H1 (cell line): ENCODE data around the gene SPACA4. TPM values are rescaled to one million over a fixed set of nuclear protein-coding genes. Genes with fewer than 3 reads are reported as not detected.

Experiments used
- CTCF ChIA-PET: fragments of 300-600 bp; sonication (Branson Sonifier 250); formaldehyde crosslinking; loops from one replicate; lab custom pipeline; 2021; ENCODE audit not compliant: partially characterized antibody; lab: Charles Lee
- POLR2A ChIA-PET: fragments of 300-600 bp; sonication (Branson Sonifier 250); formaldehyde crosslinking; loops from one replicate; lab custom pipeline; 2021; ENCODE audit warnings: inconsistent platforms; ENCODE audit not compliant: partially characterized antibody; lab: Charles Lee
- DNase-seq, 2 experiments: peaks; one replicate each; pipeline versions ENCODE4 v3.0.0 to v3.0.0-alpha.2; 2010 to 2022; ENCODE audit warnings: low spot score in 2 of 2, low read depth in 1 of 2, mixed read lengths in 1 of 2
- FAIRE-seq: peaks from 2 replicates; lab custom pipeline; 2011; peaks lifted over from hg19 to GRCh38; lab: Jason Lieb, UNC
- H2AFZ ChIP-seq: 2 replicates; pipeline ENCODE4 v1.8.1; 2012; ENCODE audit warnings: low read length, inconsistent platforms
- H2AK5ac ChIP-seq: 2 replicates; pipeline ENCODE4 v1.6.1; 2013; ENCODE audit warnings: low read depth, low read length
- H2BK120ac ChIP-seq: replicated peaks from 2 replicates; pipeline ENCODE3; 2013; ENCODE audit warnings: low read depth, low read length, inconsistent platforms
- H2BK12ac ChIP-seq: 2 replicates; pipeline ENCODE4 v1.6.1; 2013; ENCODE audit warnings: low read depth, low read length
- H2BK15ac ChIP-seq: 2 replicates; pipeline ENCODE4 v1.6.1; 2013; ENCODE audit warnings: low read length
- H2BK20ac ChIP-seq: 2 replicates; pipeline ENCODE4 v1.6.1; 2013; ENCODE audit warnings: low read length
- H2BK5ac ChIP-seq: 2 replicates; pipeline ENCODE4 v1.6.1; 2013; ENCODE audit warnings: low read depth, low read length
- H3K14ac ChIP-seq: 2 replicates; pipeline ENCODE4 v1.6.1; 2013; ENCODE audit warnings: inconsistent platforms; ENCODE audit not compliant: insufficient read length
- H3K18ac ChIP-seq: 2 replicates; pipeline ENCODE4 v1.6.1; 2013; ENCODE audit warnings: low read length; ENCODE audit errors: extremely low read depth
- H3K23ac ChIP-seq: 2 replicates; pipeline ENCODE4 v1.6.1; 2013; ENCODE audit warnings: inconsistent platforms; ENCODE audit not compliant: insufficient read length
- H3K23me2 ChIP-seq: 2 replicates; pipeline ENCODE4 v1.6.1; 2013; ENCODE audit warnings: low read depth, low read length
- H3K27ac ChIP-seq: 2 replicates; pipeline ENCODE4 v1.6.1; 2011; ENCODE audit warnings: low read depth, low read length, inconsistent platforms
- H3K27me3 ChIP-seq, 4 experiments: replicated peaks in 1 of 4; 1 replicate in 1 of 4; 2 replicates in 3 of 4; pipeline versions ENCODE4 v1.6.1 to v1.8.1; 2011 to 2013; ENCODE audit warnings: low read length in 3 of 4, mild to moderate bottlenecking in 3 of 4, inconsistent platforms in 2 of 4, mixed read lengths in 2 of 4, moderate library complexity in 1 of 4; ENCODE audit not compliant: control insufficient read depth in 3 of 4, insufficient read depth in 3 of 4; ENCODE audit errors: extremely low read depth in 1 of 4
- H3K36me3 ChIP-seq, 4 experiments: 2 replicates each; pipeline versions ENCODE4 v1.6.1 to v1.8.1; 2011 to 2013; ENCODE audit warnings: mild to moderate bottlenecking in 4 of 4, low read length in 3 of 4, moderate library complexity in 2 of 4, control low read depth in 1 of 4, inconsistent platforms in 1 of 4; ENCODE audit not compliant: insufficient read depth in 4 of 4, control insufficient read depth in 2 of 4
- H3K4ac ChIP-seq: replicated peaks from 2 replicates; pipeline ENCODE3; 2013; ENCODE audit warnings: low read length, low read depth, mixed read lengths, inconsistent platforms; ENCODE audit not compliant: insufficient read length
- H3K4me1 ChIP-seq, 4 experiments: replicated peaks in 1 of 4; 1 replicate in 1 of 4; 2 replicates in 3 of 4; pipeline versions ENCODE4 v1.6.1 to v1.8.1; 2011 to 2013; ENCODE audit warnings: low read length in 3 of 4, inconsistent platforms in 2 of 4, mixed read lengths in 1 of 4; ENCODE audit not compliant: insufficient read depth in 4 of 4, control insufficient read depth in 3 of 4
- H3K4me2 ChIP-seq, 2 experiments: 2 replicates each; pipeline versions ENCODE4 v1.6.1 to v1.8.1; 2011 to 2013; ENCODE audit warnings: low read depth in 2 of 2, low read length in 2 of 2, control low read depth in 1 of 2, inconsistent platforms in 1 of 2, mild to moderate bottlenecking in 1 of 2; ENCODE audit not compliant: insufficient read depth in 1 of 2
- H3K4me3 ChIP-seq, 4 experiments: fragments of 200-600, 300-600 bp in 1 of 4; sonication (generic), shearing (Covaris generic), sonication (Bioruptor Twin) in 1 of 4; 2 replicates each; pipeline versions ENCODE4 v1.5.1 to v1.8.1; 2011 to 2016; ENCODE audit warnings: low read length in 4 of 4, low read depth in 3 of 4, control low read depth in 2 of 4, inconsistent platforms in 2 of 4, mild to moderate bottlenecking in 2 of 4, mixed read lengths in 1 of 4, moderate library complexity in 1 of 4; ENCODE audit not compliant: insufficient read depth in 2 of 4; ENCODE audit errors: extremely low read depth in 1 of 4
- H3K56ac ChIP-seq: replicated peaks from 2 replicates; pipeline ENCODE3; 2013; ENCODE audit warnings: low read depth, mild to moderate bottlenecking, mixed read lengths, low read length, inconsistent platforms; ENCODE audit not compliant: insufficient read length
- H3K79me1 ChIP-seq: 2 replicates; pipeline ENCODE4 v1.6.1; 2013; ENCODE audit warnings: low read depth, low read length, control low read depth
- H3K79me2 ChIP-seq, 2 experiments: 2 replicates each; pipeline versions ENCODE4 v1.6.1 to v1.8.1; 2012 to 2013; ENCODE audit warnings: low read length in 2 of 2, mild to moderate bottlenecking in 2 of 2, inconsistent platforms in 1 of 2; ENCODE audit not compliant: insufficient read depth in 2 of 2, control insufficient read depth in 1 of 2
- H3K9ac ChIP-seq, 4 experiments: replicated peaks in 1 of 4; 1 replicate in 1 of 4; 2 replicates in 3 of 4; pipeline versions ENCODE4 v1.6.1 to v1.8.1; 2011 to 2013; ENCODE audit warnings: low read depth in 3 of 4, low read length in 3 of 4, control low read depth in 2 of 4, mild to moderate bottlenecking in 2 of 4, moderate library complexity in 2 of 4, inconsistent platforms in 1 of 4; ENCODE audit errors: extremely low read depth in 1 of 4
- H3K9me3 ChIP-seq, 2 experiments: 2 replicates each; pipeline versions ENCODE4 v1.6.1 to v1.8.1; 2012 to 2013; ENCODE audit warnings: mild to moderate bottlenecking in 2 of 2, moderate library complexity in 2 of 2, control low read depth in 1 of 2, inconsistent platforms in 1 of 2, low read depth in 1 of 2, low read length in 1 of 2, mixed read lengths in 1 of 2; ENCODE audit not compliant: insufficient read depth in 2 of 2
- H4K20me1 ChIP-seq, 2 experiments: replicated peaks in 1 of 2; 2 replicates each; pipeline versions ENCODE3 to v1.8.1; 2011 to 2013; ENCODE audit warnings: inconsistent platforms in 2 of 2, low read length in 2 of 2, mild to moderate bottlenecking in 1 of 2; ENCODE audit not compliant: insufficient read depth in 2 of 2, control insufficient read depth in 1 of 2
- H4K5ac ChIP-seq: 2 replicates; pipeline ENCODE4 v1.6.1; 2013; ENCODE audit warnings: low read length, low read depth, mixed read lengths, inconsistent platforms; ENCODE audit not compliant: insufficient read length
- H4K8ac ChIP-seq: 2 replicates; pipeline ENCODE4 v1.8.0; 2013; ENCODE audit warnings: mild to moderate bottlenecking, moderate library complexity, low read length, inconsistent platforms; ENCODE audit not compliant: insufficient read depth; ENCODE audit errors: extremely low read depth
- H4K91ac ChIP-seq: replicated peaks from 2 replicates; pipeline ENCODE3; 2013; ENCODE audit warnings: low read length, mixed read lengths, inconsistent platforms; ENCODE audit not compliant: insufficient read length
- KDM1A ChIP-seq: fragments of 200-600, 300-600 bp; sonication (generic); IDR thresholded peaks from 2 replicates; pipeline ENCODE4 v1.7.1; 2016; ENCODE audit warnings: mild to moderate bottlenecking, low read length, borderline replicate concordance
- KDM4A ChIP-seq: IDR thresholded peaks from one replicate; pipeline ENCODE4 v1.7.1; 2012; ENCODE audit warnings: low read depth, mild to moderate bottlenecking, moderate library complexity, low read length, inconsistent platforms; ENCODE audit not compliant: severe bottlenecking
- WGBS, 2 experiments: shearing (Covaris generic) in 1 of 2; methylation state at CpG; one replicate each; pipeline versions ENCODE4 v1.1.6 to v1.1.7; 2013 to 2015; ENCODE audit warnings: low lambda C conversion rate in 2 of 2, mixed read lengths in 2 of 2, inconsistent platforms in 1 of 2, low coverage in 1 of 2, missing lambda C conversion rate in 1 of 2; ENCODE audit not compliant: insufficient replicate concordance in 2 of 2, insufficient coverage in 1 of 2, insufficient read length in 1 of 2; ENCODE audit errors: extremely low coverage in 1 of 2, missing lambda C conversion rate in 1 of 2; 5-methylcytosine and 5-hydroxymethylcytosine counted together
- polyA plus RNA-seq, 7 experiments: library from polyadenylated mRNA; depleted of rRNA in 3 of 7; stranded (reverse) in 5 of 7; unstranded in 2 of 7; fragments of >200 nt in 5 of 7; fragments of 200-250 nt in 2 of 7; gene quantifications; 1 replicate in 5 of 7; 2 replicates in 1 of 7; 4 replicates in 1 of 7; pipeline versions ENCODE4 v1.2.1 to v1.2.3, GENCODE V29; 2011 to 2013; ENCODE audit warnings: missing spikeins in 2 of 7, mixed read lengths in 2 of 7
- total RNA-seq: library from RNA; stranded (reverse); fragmentation: NEBNext Ultra II Directional; extraction: Animal tissue kit (Norgen Biotek cat#: 25700); gene quantifications from 2 replicates; pipeline ENCODE4 v1.2.1, GENCODE V29; 2021

The SPACA4 gene
- total and polyA plus RNA-seq, 2 of the 8 experiments (the other 6 are each of a cell fraction or from before 2014, with no cell fraction given), result not detected

DNA sequence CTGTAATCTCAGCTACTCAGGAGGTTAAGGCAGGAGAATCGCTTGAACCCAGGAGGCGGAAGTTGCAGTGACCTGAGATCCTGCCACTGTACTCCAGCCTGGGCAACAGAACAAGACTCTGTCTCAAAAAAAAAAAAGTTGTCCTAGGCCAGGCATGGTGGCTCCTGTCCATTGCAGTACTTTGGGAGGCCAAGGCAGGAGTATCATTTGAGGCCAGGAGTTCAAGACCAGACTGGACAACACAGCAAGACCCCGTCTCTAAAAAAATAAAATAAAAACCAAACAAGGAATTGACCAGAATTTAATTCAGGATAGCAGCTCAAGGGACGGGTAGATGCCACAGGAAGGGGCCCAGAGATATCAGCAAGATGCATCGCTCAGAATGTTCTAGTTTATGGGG, 49.7 kb upstream of the SPACA4 start:
- no peak overlapping the region for H3K4ac ChIP-seq
- no peak overlapping the region for H2BK12ac ChIP-seq
- DNase-seq (no peak), FAIRE-seq (no peak)
- no peak overlapping the region for H3K18ac ChIP-seq
- no peak overlapping the region for H2AFZ ChIP-seq
- H3K79me2 ChIP-seq, result no peaks in the 10 kb centered on the region
- no peaks in the 10 kb centered on the region for H4K20me1 ChIP-seq
- H3K56ac ChIP-seq, result no peak overlapping the region
- H3K23ac ChIP-seq, result no peak overlapping the region
- H2AK5ac ChIP-seq, result no peak overlapping the region
- no peak overlapping the region for H2BK120ac ChIP-seq
- H3K36me3 ChIP-seq, result no peaks in the 10 kb centered on the region
- H3K27ac ChIP-seq, result no peak overlapping the region
- H3K23me2 ChIP-seq, result no peaks in the 10 kb centered on the region
- no peak overlapping the region for H3K4me2 ChIP-seq
- peak; percentile 59; the same call in 1 of the 2 replicates for TF ChIP-seq KDM1A
- no peak for TF ChIP-seq KDM4A
- H3K79me1 ChIP-seq, result no peaks in the 10 kb centered on the region
- H2BK5ac ChIP-seq, result no peak overlapping the region
- no peak overlapping the region for H4K8ac ChIP-seq
- no peak overlapping the region for H4K5ac ChIP-seq
- no peaks in the 10 kb centered on the region for H3K9me3 ChIP-seq
- H2BK15ac ChIP-seq, result no peak overlapping the region
- no peak overlapping the region for H2BK20ac ChIP-seq
- ChIA-PET CTCF (interaction anchor here (0.6 to 11.7 kb wide), 5 partner anchors 23 to 50 kb away, joined by 3 to 132 read pairs (median 4); no protein-coding TSS in a partner anchor), POLR2A (interaction anchor here (0.7 to 2.5 kb wide), 6 partner anchors 8 to 73 kb away, joined by 3 to 8 read pairs (median 4); no protein-coding TSS in a partner anchor)
- H3K4me3 ChIP-seq, result no peak overlapping the region
- H3K27me3 ChIP-seq, result no peaks in the 10 kb centered on the region
- no peak overlapping the region for H3K14ac ChIP-seq
- no peak overlapping the region for H4K91ac ChIP-seq
- 83% methylated on average over 5 of the region's 5 CpGs; no CpG with 5 or more reads in 1 of the 2 experiments for WGBS, 2 experiments
- H3K4me1 ChIP-seq, result peaks cover 0 to 19% (median 10%) of the 10 kb centered on the region in 4 experiments; a peak in 6 of 7 replicates
- H3K9ac ChIP-seq, result no peak overlapping the region
